Astrocyte (in vitro differentiated cells and primary cell): ENCODE results near the gene HOXB7. TPM values are rescaled to one million over a fixed set of nuclear protein-coding genes. Genes with fewer than 3 reads are reported as not detected.
A peak's percentile ranks its signal among the peaks of the same experiment; 100 is the strongest.

Experiments used
- DNase-seq: peaks from one replicate; pipeline ENCODE4 v3.0.0-alpha.2; 2010; ENCODE audit warnings: low read depth
- FAIRE-seq: peaks from 2 replicates; lab custom pipeline; 2011; peaks lifted over from hg19 to GRCh38; lab: Jason Lieb, UNC
- H2AFZ ChIP-seq: 2 replicates; pipeline ENCODE4 v1.6.0; 2012; ENCODE audit warnings: low read depth, low read length, inconsistent platforms
- H3K27ac ChIP-seq: 2 replicates; pipeline ENCODE4 v1.5.1; 2011; ENCODE audit warnings: low read depth, low read length, inconsistent platforms
- H3K27me3 ChIP-seq: 2 replicates; pipeline ENCODE4 v1.6.0; 2011; ENCODE audit warnings: low read length, inconsistent platforms; ENCODE audit not compliant: insufficient read depth
- H3K36me3 ChIP-seq: 2 replicates; pipeline ENCODE4 v1.5.1; 2011; ENCODE audit warnings: low read length, inconsistent platforms; ENCODE audit not compliant: insufficient read depth
- H3K4me1 ChIP-seq: 2 replicates; pipeline ENCODE4 v1.5.1; 2011; ENCODE audit warnings: low read length, inconsistent platforms; ENCODE audit not compliant: insufficient read depth
- H3K4me2 ChIP-seq: 2 replicates; pipeline ENCODE4 v1.6.0; 2012; ENCODE audit warnings: low read length, inconsistent platforms
- H3K4me3 ChIP-seq: 2 replicates; pipeline ENCODE4 v1.5.1; 2011; ENCODE audit warnings: low read depth, mild to moderate bottlenecking, low read length, inconsistent platforms; ENCODE audit not compliant: insufficient read depth
- H3K79me2 ChIP-seq: 2 replicates; pipeline ENCODE4 v1.6.0; 2012; ENCODE audit warnings: mild to moderate bottlenecking, low read length, inconsistent platforms; ENCODE audit not compliant: insufficient read depth
- H3K9ac ChIP-seq: 2 replicates; pipeline ENCODE4 v1.6.0; 2012; ENCODE audit warnings: mild to moderate bottlenecking, low read length, inconsistent platforms
- H3K9me3 ChIP-seq: 2 replicates; pipeline ENCODE4 v1.5.1; 2012; ENCODE audit warnings: low read depth, mild to moderate bottlenecking, low read length, inconsistent platforms; ENCODE audit not compliant: insufficient read depth
- H4K20me1 ChIP-seq: 2 replicates; pipeline ENCODE4 v1.6.0; 2012; ENCODE audit warnings: low read length, inconsistent platforms; ENCODE audit not compliant: insufficient read depth
- H3K27ac Mint-ChIP-seq: one replicate; pipeline ENCODE4 v1.8.0; 2021; ENCODE audit warnings: mild to moderate bottlenecking, mixed read lengths; ENCODE audit not compliant: unreplicated experiment
- H3K27me3 Mint-ChIP-seq: one replicate; pipeline ENCODE4 v1.8.0; 2021; ENCODE audit warnings: low read depth, mixed read lengths; ENCODE audit not compliant: unreplicated experiment
- H3K36me3 Mint-ChIP-seq: one replicate; pipeline ENCODE4 v1.8.0; 2021; ENCODE audit warnings: low read depth, mixed read lengths; ENCODE audit not compliant: unreplicated experiment
- H3K4me1 Mint-ChIP-seq: one replicate; pipeline ENCODE4 v1.8.0; 2021; ENCODE audit warnings: low read depth, mixed read lengths; ENCODE audit not compliant: unreplicated experiment
- H3K4me3 Mint-ChIP-seq: one replicate; pipeline ENCODE4 v1.8.0; 2021; ENCODE audit warnings: mild to moderate bottlenecking, moderate library complexity, mixed read lengths; ENCODE audit not compliant: unreplicated experiment
- H3K9me3 Mint-ChIP-seq: one replicate; pipeline ENCODE4 v1.8.0; 2021; ENCODE audit warnings: mild to moderate bottlenecking, mixed read lengths; ENCODE audit not compliant: unreplicated experiment
- CTCF ChIP-seq: IDR thresholded peaks from 2 replicates; pipeline ENCODE4 v1.5.1; 2011; ENCODE audit warnings: low read depth, mild to moderate bottlenecking, inconsistent platforms, low read length, moderate library complexity; ENCODE audit not compliant: insufficient read depth
- EZH2 ChIP-seq: IDR thresholded peaks from 2 replicates; pipeline ENCODE4 v1.6.1; 2012; ENCODE audit warnings: mild to moderate bottlenecking, low read length, inconsistent platforms; ENCODE audit not compliant: insufficient read depth
- total RNA-seq: library from RNA; stranded (reverse); gene quantifications from 2 replicates; pipeline ENCODE4 v1.2.1, GENCODE V29; 2021

HOXB7 gene
- total RNA-seq, 1 donor from 2014 or later: not detected

GRCh38 chr17:48647963-48648245 lies 37.1 kb upstream of the HOXB7 start:
- Mint-ChIP-seq H3K27ac (no peak overlapping the region), H3K9me3 (peaks cover 11% of the 10 kb centered on the region), H3K27me3 (peaks cover 77% of the 10 kb centered on the region), H3K36me3 (no peaks in the 10 kb centered on the region), H3K4me1 (no peaks in the 10 kb centered on the region), H3K4me3 (no peak overlapping the region)
- Histone ChIP-seq H3K27me3 (peaks cover 56% of the 10 kb centered on the region), H3K27ac (no peak overlapping the region), H3K4me3 (no peak overlapping the region), H4K20me1 (no peaks in the 10 kb centered on the region), H3K4me2 (no peak overlapping the region), H3K36me3 (no peaks in the 10 kb centered on the region), H3K79me2 (no peaks in the 10 kb centered on the region), H3K4me1 (no peaks in the 10 kb centered on the region), H3K9me3 (no peaks in the 10 kb centered on the region), H2AFZ (no peak overlapping the region), H3K9ac (no peak overlapping the region)
- no peak for DNase-seq
- FAIRE-seq: no peak
- TF ChIP-seq EZH2 (no peak), CTCF (no peak)

- no peak overlapping the region for H3K27ac Mint-ChIP-seq
- Histone ChIP-seq H3K27me3 (peaks cover 62% of the 10 kb centered on the region), H3K36me3 (no peaks in the 10 kb centered on the region), H2AFZ (peak overlapping the region; percentile 56), H3K79me2 (no peaks in the 10 kb centered on the region), H3K4me2 (peak overlapping the region; percentile 66), H3K4me3 (no peak overlapping the region), H3K9me3 (peaks cover 5% of the 10 kb centered on the region), H3K4me1 (no peaks in the 10 kb centered on the region), H3K27ac (no peak overlapping the region), H3K9ac (no peak overlapping the region), H4K20me1 (no peaks in the 10 kb centered on the region)
- FAIRE-seq: no peak
- H3K4me1 Mint-ChIP-seq: no peaks in the 10 kb centered on the region
- no peak for TF ChIP-seq CTCF
- peak; percentile 42 for TF ChIP-seq EZH2
- H3K36me3 Mint-ChIP-seq: no peaks in the 10 kb centered on the region
- DNase-seq: no peak
- peaks cover 11% of the 10 kb centered on the region for H3K9me3 Mint-ChIP-seq
- H3K4me3 Mint-ChIP-seq: peak overlapping the region; percentile 31
- H3K27me3 Mint-ChIP-seq: peaks cover 80% of the 10 kb centered on the region
Measured at GRCh38 chr17:48647103-48647962, 36.5 kb upstream of the HOXB7 start.
